IMR-90 (cell line): ENCODE results near the gene TMPRSS5. TPM values are rescaled to one million over a fixed set of nuclear protein-coding genes. Genes with fewer than 3 reads are reported as not detected.

Experiments used
- ATAC-seq: fragments of 200-7000 bp; cut with Tn5 transposase; 2 replicates; pipeline ENCODE4 v1.9.1; 2020; ENCODE audit warnings: low read depth, mild to moderate bottlenecking, moderate library complexity
- BruUV-seq: library from RNA; stranded (reverse); fragments of 400-500 nt; replicated peaks from 2 replicates; lab custom pipeline; 2021; lab: Mats Ljungman, UMichigan
- CTCF ChIA-PET: fragments of 300-600 bp; formaldehyde crosslinking; extraction: SDS; loops from one replicate; lab custom pipeline; 2021; ENCODE audit warnings: antibody characterized with exemption; lab: Yijun Ruan, JAX
- POLR2A ChIA-PET: fragments of 300-600 bp; sonication (Branson Sonifier 250); formaldehyde crosslinking; loops from one replicate; lab custom pipeline; 2022; ENCODE audit warnings: antibody characterized with exemption; ENCODE audit not compliant: unreplicated experiment; lab: Charles Lee
- DNase-seq: peaks from one replicate; pipeline ENCODE4 v3.0.0; 2013
- H2AFZ ChIP-seq: replicated peaks from 2 replicates; pipeline ENCODE3; 2013; ENCODE audit warnings: low read length, mild to moderate bottlenecking; ENCODE audit not compliant: poor library complexity
- H2AK5ac ChIP-seq: 2 replicates; pipeline ENCODE4 v1.6.1; 2013; ENCODE audit warnings: low read depth, low read length, inconsistent platforms
- H2AK9ac ChIP-seq: replicated peaks from 2 replicates; pipeline ENCODE3; 2013; ENCODE audit warnings: mild to moderate bottlenecking, low read depth, low read length, moderate library complexity; ENCODE audit not compliant: poor library complexity
- H2BK120ac ChIP-seq: 2 replicates; pipeline ENCODE4 v1.6.1; 2013; ENCODE audit warnings: low read depth, low read length, inconsistent platforms
- H2BK15ac ChIP-seq: 3 replicates; pipeline ENCODE4 v1.6.1; 2013; ENCODE audit warnings: low read depth, low read length, inconsistent platforms
- H2BK20ac ChIP-seq: 2 replicates; pipeline ENCODE4 v1.6.1; 2013; ENCODE audit warnings: low read depth, mild to moderate bottlenecking, inconsistent platforms, low read length, moderate library complexity
- H2BK5ac ChIP-seq: 2 replicates; pipeline ENCODE4 v1.6.1; 2013; ENCODE audit warnings: mild to moderate bottlenecking, low read depth, low read length, inconsistent platforms; ENCODE audit not compliant: poor library complexity, severe bottlenecking
- H3K14ac ChIP-seq: replicated peaks from 2 replicates; pipeline ENCODE4 v1.6.1; 2013; ENCODE audit warnings: low read depth, low read length, inconsistent platforms
- H3K18ac ChIP-seq: 2 replicates; pipeline ENCODE4 v1.6.1; 2013; ENCODE audit warnings: low read depth, low read length, control low read depth
- H3K23ac ChIP-seq: 2 replicates; pipeline ENCODE4 v1.6.1; 2013; ENCODE audit warnings: low read depth, low read length, inconsistent platforms
- H3K27ac ChIP-seq: 2 replicates; pipeline ENCODE4 v1.5.1; 2013; ENCODE audit warnings: mild to moderate bottlenecking, control low read depth, low read length; ENCODE audit not compliant: insufficient read depth
- H3K27me3 ChIP-seq: 2 replicates; pipeline ENCODE4 v1.6.1; 2013; ENCODE audit warnings: low read length; ENCODE audit not compliant: control insufficient read depth, insufficient read depth
- H3K36me3 ChIP-seq: 2 replicates; pipeline ENCODE4 v1.6.1; 2013; ENCODE audit warnings: low read length, mixed read lengths; ENCODE audit not compliant: control insufficient read depth, insufficient read depth
- H3K4ac ChIP-seq: 2 replicates; pipeline ENCODE4 v1.6.1; 2013; ENCODE audit warnings: low read depth, low read length, inconsistent platforms
- H3K4me1 ChIP-seq: 2 replicates; pipeline ENCODE4 v1.6.1; 2013; ENCODE audit warnings: low read length, mixed read lengths; ENCODE audit not compliant: control insufficient read depth, insufficient read depth
- H3K4me2 ChIP-seq: 2 replicates; pipeline ENCODE4 v1.6.1; 2013; ENCODE audit warnings: low read depth, mild to moderate bottlenecking, control low read depth, low read length, moderate library complexity
- H3K4me3 ChIP-seq: 2 replicates; pipeline ENCODE4 v1.5.1; 2013; ENCODE audit warnings: low read depth, mild to moderate bottlenecking, control low read depth, low read length, moderate library complexity; ENCODE audit not compliant: insufficient read depth
- H3K56ac ChIP-seq: 2 replicates; pipeline ENCODE4 v1.6.1; 2013; ENCODE audit warnings: low read length, inconsistent platforms; ENCODE audit not compliant: insufficient read depth; ENCODE audit errors: extremely low read depth
- H3K79me1 ChIP-seq, 2 experiments: 2 replicates each; pipeline ENCODE4 v1.6.1; 2013; ENCODE audit warnings: low read length in 2 of 2, inconsistent platforms in 1 of 2, low read depth in 1 of 2
- H3K9ac ChIP-seq: 2 replicates; pipeline ENCODE4 v1.6.1; 2013; ENCODE audit warnings: low read depth, low read length, control low read depth
- H3K9me1 ChIP-seq: 2 replicates; pipeline ENCODE4 v1.6.1; 2013; ENCODE audit warnings: low read length, inconsistent platforms; ENCODE audit not compliant: insufficient read depth
- H3K9me3 ChIP-seq: 2 replicates; pipeline ENCODE4 v1.6.1; 2013; ENCODE audit warnings: low read length; ENCODE audit not compliant: control insufficient read depth, insufficient read depth
- H4K20me1 ChIP-seq: 2 replicates; pipeline ENCODE4 v1.6.1; 2013; ENCODE audit warnings: low read length, inconsistent platforms; ENCODE audit not compliant: insufficient read depth
- H4K5ac ChIP-seq: 2 replicates; pipeline ENCODE4 v1.6.1; 2013; ENCODE audit warnings: mild to moderate bottlenecking, low read depth, low read length, control low read depth
- H4K8ac ChIP-seq, 2 experiments: 2 replicates each; pipeline ENCODE4 v1.6.1; 2013; ENCODE audit warnings: low read depth in 2 of 2, low read length in 2 of 2, control low read depth in 1 of 2, inconsistent platforms in 1 of 2
- H4K91ac ChIP-seq: 2 replicates; pipeline ENCODE4 v1.6.1; 2013; ENCODE audit warnings: low read depth, low read length, inconsistent platforms; ENCODE audit not compliant: insufficient read depth
- BHLHE40 ChIP-seq: fragments of 150-350 bp; IDR thresholded peaks from 2 replicates; pipeline ENCODE4 v1.6.1; 2016; ENCODE audit warnings: mild to moderate bottlenecking, low read depth, low read length
- CEBPB ChIP-seq: IDR thresholded peaks from 2 replicates; pipeline ENCODE4 v1.6.1; 2012; ENCODE audit warnings: low read depth, low read length, improper control_type of control experiment
- CHD1 ChIP-seq: IDR thresholded peaks from 2 replicates; pipeline ENCODE4 v1.6.1; 2012; ENCODE audit warnings: low read depth, low read length, improper control_type of control experiment
- FOS ChIP-seq: fragments of 150-350 bp; IDR thresholded peaks from 2 replicates; pipeline ENCODE4 v1.6.1; 2016; ENCODE audit warnings: low read depth, low read length
- MAFK ChIP-seq: IDR thresholded peaks from 2 replicates; pipeline ENCODE4 v1.6.1; 2012; ENCODE audit warnings: low read depth, low read length, improper control_type of control experiment
- MAZ ChIP-seq: IDR thresholded peaks from 2 replicates; pipeline ENCODE4 v1.6.1; 2012; ENCODE audit warnings: low read depth, mild to moderate bottlenecking, low read length, improper control_type of control experiment, moderate library complexity, borderline replicate concordance
- MXI1 ChIP-seq: IDR thresholded peaks from 2 replicates; pipeline ENCODE4 v1.6.1; 2012; ENCODE audit warnings: low read depth, mild to moderate bottlenecking, low read length, moderate library complexity, borderline replicate concordance
- NFE2L2 ChIP-seq: fragments of 150-350 bp; IDR thresholded peaks from 2 replicates; pipeline ENCODE4 v1.6.1; 2016; ENCODE audit warnings: low read depth, mild to moderate bottlenecking, low read length
- POLR2A ChIP-seq: IDR thresholded peaks from 2 replicates; pipeline ENCODE4 v1.6.1; 2012; ENCODE audit warnings: mild to moderate bottlenecking, low read depth, low read length
- RAD21 ChIP-seq: IDR thresholded peaks from 2 replicates; pipeline ENCODE4 v1.6.1; 2012; ENCODE audit warnings: low read length, improper control_type of control experiment
- RCOR1 ChIP-seq: IDR thresholded peaks from 2 replicates; pipeline ENCODE4 v1.6.1; 2012; ENCODE audit warnings: mild to moderate bottlenecking, low read length, improper control_type of control experiment; ENCODE audit not compliant: insufficient replicate concordance
- RFX5 ChIP-seq: IDR thresholded peaks from 2 replicates; pipeline ENCODE4 v1.8.0; 2012; ENCODE audit warnings: low read depth, mild to moderate bottlenecking, low read length, moderate library complexity
- SMC3 ChIP-seq: fragments of 150-350 bp; IDR thresholded peaks from 2 replicates; pipeline ENCODE4 v1.6.1; 2016; ENCODE audit warnings: low read depth, mild to moderate bottlenecking, antibody characterized with exemption, low read length, moderate library complexity
- WGBS, 2 experiments: methylation state at CpG; one replicate each; pipeline versions ENCODE4 v1.1.5 to v1.1.7; 2013; ENCODE audit warnings: missing lambda C conversion rate in 2 of 2; ENCODE audit not compliant: insufficient read length in 1 of 2; ENCODE audit errors: extremely low coverage in 2 of 2; 5-methylcytosine and 5-hydroxymethylcytosine counted together
- dilution Hi-C: fragments of 300-500 bp; cut with HindIII; formaldehyde crosslinking; loops from one replicate; pipeline ENCODE4 v1.14.3; 2018; ENCODE audit warnings: low sequenced_read_pairs; ENCODE audit not compliant: unreplicated experiment
- in situ Hi-C: fragments of 300-500 bp; cut with MboI; formaldehyde crosslinking; loops from 3 replicates; pipeline ENCODE4 v1.14.3; 2019; ENCODE audit warnings: low sequenced_read_pairs, inconsistent platforms, mixed read lengths
- intact Hi-C: fragments of 100-400 bp; cut with micrococcal nuclease; formaldehyde crosslinking; loops from 2 replicates; pipeline ENCODE4 v1.10.0; 2022
- polyA plus RNA-seq, 3 experiments: library from polyadenylated mRNA; depleted of rRNA; stranded (reverse); fragments of >200 nt; gene quantifications; 2 replicates each; pipeline ENCODE4 v1.2.3, GENCODE V29; 2012; ENCODE audit warnings: low replicate concordance in 1 of 3
- total RNA-seq: library from RNA; depleted of rRNA; stranded (reverse); fragments of >200 nt; gene quantifications from 2 replicates; pipeline ENCODE4 v1.2.3, GENCODE V29; 2012
- TF ChIP-seq, protein P1 (sequence below): conservative IDR thresholded peaks from 2 replicates; pipeline ENCODE4 v1.5.1; 2012; ENCODE audit warnings: mild to moderate bottlenecking, low read depth, low read length, improper control_type of control experiment
- TF ChIP-seq, protein P2 (sequence below): fragments of 150-350 bp; IDR thresholded peaks from 2 replicates; pipeline ENCODE4 v1.6.1; 2016; ENCODE audit warnings: low read depth, mild to moderate bottlenecking, low read length, moderate library complexity, borderline replicate concordance
- TF ChIP-seq, protein P3 (sequence below): fragments of 150-350 bp; IDR thresholded peaks from 2 replicates; pipeline ENCODE4 v1.6.1; 2017; ENCODE audit warnings: mild to moderate bottlenecking, antibody characterized with exemption, low read length, low read depth

The TMPRSS5 gene
- total and polyA plus RNA-seq, 2 of the 4 experiments (the other 2 are of a cell fraction): under 0.01 to 0.24 TPM

DNA sequence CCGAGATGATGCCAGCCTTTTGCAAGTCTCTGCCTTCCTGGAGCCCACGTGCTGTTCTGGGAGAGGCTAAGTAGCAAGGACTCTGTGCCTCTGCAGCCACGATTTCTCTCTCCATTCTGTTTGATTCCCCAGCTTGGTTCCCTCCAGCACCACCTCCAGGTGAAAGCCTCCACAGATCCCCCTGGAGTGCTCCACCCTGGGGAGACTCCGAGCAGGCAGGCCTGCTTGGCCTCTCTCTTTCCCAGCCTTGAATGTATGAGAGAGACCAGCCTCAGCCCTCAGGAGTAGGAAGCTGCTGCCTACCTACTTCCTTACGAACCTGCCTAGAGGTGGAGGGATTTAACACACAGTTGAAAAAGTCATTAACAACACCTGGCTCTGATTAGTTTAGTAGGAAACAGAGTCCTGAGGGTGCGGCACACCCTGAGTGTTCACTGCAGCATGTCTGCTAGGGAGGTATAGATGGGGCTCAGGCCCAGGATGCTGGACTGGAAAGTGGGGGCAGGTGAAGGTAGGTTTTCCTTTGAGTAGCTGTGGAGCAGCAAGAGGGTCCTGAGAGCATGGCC is 22.5 kb downstream of the TMPRSS5 start:
- in situ Hi-C loops: no loop called here
- Histone ChIP-seq H2BK120ac (no peak overlapping the region), H3K18ac (no peak overlapping the region), H3K79me1 (no peaks in the 10 kb centered on the region), H4K20me1 (no peaks in the 10 kb centered on the region), H2BK20ac (no peak overlapping the region), H2AK5ac (no peak overlapping the region), H3K14ac (no peak overlapping the region), H4K8ac (no peak overlapping the region), H3K9me1 (no peaks in the 10 kb centered on the region), H2AFZ (no peak overlapping the region), H3K4me1 (no peaks in the 10 kb centered on the region), H3K4me2 (no peak overlapping the region), H2BK5ac (no peak overlapping the region), H3K9me3 (no peaks in the 10 kb centered on the region), H3K4ac (no peak overlapping the region), H3K27ac (no peak overlapping the region), H3K27me3 (peaks cover 27% of the 10 kb centered on the region), H4K5ac (no peak overlapping the region), H4K91ac (no peak overlapping the region), H3K56ac (no peak overlapping the region), H2AK9ac (no peak overlapping the region), H2BK15ac (no peak overlapping the region), H3K4me3 (no peak overlapping the region), H3K36me3 (no peaks in the 10 kb centered on the region), H3K23ac (no peak overlapping the region), H3K9ac (no peak overlapping the region)
- POLR2A ChIA-PET: no interaction called here
- dilution Hi-C loops: no loop called here
- WGBS, 2 experiments: no CpG with 5 or more reads among the region's 6 CpGs
- no TSS peak for BruUV-seq
- intact Hi-C loops: no loop called here
- ATAC-seq: no peak
- CTCF ChIA-PET: no interaction called here
- no peak for DNase-seq
- TF ChIP-seq CHD1 (no peak), SMC3 (no peak), POLR2A (no peak), RAD21 (no peak), BHLHE40 (no peak), MAZ (no peak), CEBPB (no peak), RCOR1 (no peak), NFE2L2 (no peak), RFX5 (no peak), FOS (no peak), MXI1 (no peak), MAFK (no peak)
- TF ChIP-seq, protein P1, sequence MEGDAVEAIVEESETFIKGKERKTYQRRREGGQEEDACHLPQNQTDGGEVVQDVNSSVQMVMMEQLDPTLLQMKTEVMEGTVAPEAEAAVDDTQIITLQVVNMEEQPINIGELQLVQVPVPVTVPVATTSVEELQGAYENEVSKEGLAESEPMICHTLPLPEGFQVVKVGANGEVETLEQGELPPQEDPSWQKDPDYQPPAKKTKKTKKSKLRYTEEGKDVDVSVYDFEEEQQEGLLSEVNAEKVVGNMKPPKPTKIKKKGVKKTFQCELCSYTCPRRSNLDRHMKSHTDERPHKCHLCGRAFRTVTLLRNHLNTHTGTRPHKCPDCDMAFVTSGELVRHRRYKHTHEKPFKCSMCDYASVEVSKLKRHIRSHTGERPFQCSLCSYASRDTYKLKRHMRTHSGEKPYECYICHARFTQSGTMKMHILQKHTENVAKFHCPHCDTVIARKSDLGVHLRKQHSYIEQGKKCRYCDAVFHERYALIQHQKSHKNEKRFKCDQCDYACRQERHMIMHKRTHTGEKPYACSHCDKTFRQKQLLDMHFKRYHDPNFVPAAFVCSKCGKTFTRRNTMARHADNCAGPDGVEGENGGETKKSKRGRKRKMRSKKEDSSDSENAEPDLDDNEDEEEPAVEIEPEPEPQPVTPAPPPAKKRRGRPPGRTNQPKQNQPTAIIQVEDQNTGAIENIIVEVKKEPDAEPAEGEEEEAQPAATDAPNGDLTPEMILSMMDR: no peak
- TF ChIP-seq, protein P2, sequence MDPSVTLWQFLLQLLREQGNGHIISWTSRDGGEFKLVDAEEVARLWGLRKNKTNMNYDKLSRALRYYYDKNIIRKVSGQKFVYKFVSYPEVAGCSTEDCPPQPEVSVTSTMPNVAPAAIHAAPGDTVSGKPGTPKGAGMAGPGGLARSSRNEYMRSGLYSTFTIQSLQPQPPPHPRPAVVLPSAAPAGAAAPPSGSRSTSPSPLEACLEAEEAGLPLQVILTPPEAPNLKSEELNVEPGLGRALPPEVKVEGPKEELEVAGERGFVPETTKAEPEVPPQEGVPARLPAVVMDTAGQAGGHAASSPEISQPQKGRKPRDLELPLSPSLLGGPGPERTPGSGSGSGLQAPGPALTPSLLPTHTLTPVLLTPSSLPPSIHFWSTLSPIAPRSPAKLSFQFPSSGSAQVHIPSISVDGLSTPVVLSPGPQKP: no peak
- TF ChIP-seq, protein P3, sequence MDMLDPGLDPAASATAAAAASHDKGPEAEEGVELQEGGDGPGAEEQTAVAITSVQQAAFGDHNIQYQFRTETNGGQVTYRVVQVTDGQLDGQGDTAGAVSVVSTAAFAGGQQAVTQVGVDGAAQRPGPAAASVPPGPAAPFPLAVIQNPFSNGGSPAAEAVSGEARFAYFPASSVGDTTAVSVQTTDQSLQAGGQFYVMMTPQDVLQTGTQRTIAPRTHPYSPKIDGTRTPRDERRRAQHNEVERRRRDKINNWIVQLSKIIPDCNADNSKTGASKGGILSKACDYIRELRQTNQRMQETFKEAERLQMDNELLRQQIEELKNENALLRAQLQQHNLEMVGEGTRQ: no peak
